ENCODE results near the gene TTLL7.

- TF ChIP-seq CTCF (IDR thresholded peaks at IDR 0.05) (no peak), RCOR1 (IDR thresholded peaks at IDR 0.05; ENCODE audit: low read depth, low read length) (no peak), POLR2A (IDR thresholded peaks at IDR 0.05; ENCODE audit: low read length) (no peak), HDAC2 (IDR thresholded peaks at IDR 0.05) (no peak), HES2 (IDR thresholded peaks at IDR 0.05) (no peak), CHD2 (IDR thresholded peaks at IDR 0.05; ENCODE audit: low read length, partially characterized antibody) (no peak), MAFK (IDR thresholded peaks at IDR 0.05; ENCODE audit: partially characterized antibody) (no peak), BHLHE40 (IDR thresholded peaks at IDR 0.05; ENCODE audit: low read depth, low read length) (no peak), PBX3 (IDR thresholded peaks at IDR 0.05) (no peak)
Measured at GRCh38 chr1:83856381-83856780, 142.6 kb downstream of the TTLL7 start.
